ENCODE data around the gene ARL13A. TPM values are rescaled to one million over a fixed set of nuclear protein-coding genes. Genes with fewer than 3 reads are reported as not detected.
"Not testable (repeated sequence)": the region's sequence is repeated elsewhere in the genome, so short reads cannot be mapped to it uniquely, and the experiment has no call there.

Gene ARL13A
- total RNA-seq, 4 donors from 2014 or later: not detected

DNA sequence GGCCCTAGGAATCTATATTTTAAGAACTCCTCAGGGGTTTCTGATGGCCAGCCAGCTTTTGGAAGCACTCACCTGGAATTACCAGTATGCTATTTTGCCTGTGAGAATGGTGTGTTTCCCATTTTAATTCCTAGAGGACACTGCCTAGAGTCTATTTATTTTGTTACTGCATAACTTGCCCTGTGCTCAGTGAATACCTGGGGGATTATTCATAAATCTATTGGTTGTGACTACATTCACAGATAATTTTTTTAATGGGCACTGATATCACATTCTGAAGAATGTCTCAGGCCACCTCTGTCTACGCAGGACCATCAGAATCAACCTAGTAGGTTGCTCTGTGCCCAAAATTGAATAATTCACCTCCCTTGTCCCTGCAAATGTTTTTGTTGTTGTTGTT lies 6.7 kb downstream of the ARL13A start:
- Histone ChIP-seq H3K27me3 (no peaks in the 10 kb centered on the region), H3K4me1 (no peaks in the 10 kb centered on the region), H3K9me3 (no peaks in the 10 kb centered on the region), H3K27ac (no peak overlapping the region), H3K4me3 (no peak overlapping the region), H3K36me3 (no peaks in the 10 kb centered on the region)
- intact Hi-C loops (cut with DNase I; ENCODE audit: low total_unique reads) (no loop called here), in situ Hi-C loops (cut with MboI; ENCODE audit: low pct_ligation_motif_present in 1 of 4, low pct_unique_long_range_greater_than_20kb in 1 of 4, low sequenced_read_pairs in 3 of 4) (no loop called here)
- TF ChIP-seq POLR2AphosphoS5 (IDR thresholded peaks at IDR 0.05) (no peak), POLR2A (IDR thresholded peaks at IDR 0.05) (no peak), EP300 (IDR thresholded peaks at IDR 0.05; ENCODE audit: low read depth) (no peak)
- TF ChIP-seq, protein P1, sequence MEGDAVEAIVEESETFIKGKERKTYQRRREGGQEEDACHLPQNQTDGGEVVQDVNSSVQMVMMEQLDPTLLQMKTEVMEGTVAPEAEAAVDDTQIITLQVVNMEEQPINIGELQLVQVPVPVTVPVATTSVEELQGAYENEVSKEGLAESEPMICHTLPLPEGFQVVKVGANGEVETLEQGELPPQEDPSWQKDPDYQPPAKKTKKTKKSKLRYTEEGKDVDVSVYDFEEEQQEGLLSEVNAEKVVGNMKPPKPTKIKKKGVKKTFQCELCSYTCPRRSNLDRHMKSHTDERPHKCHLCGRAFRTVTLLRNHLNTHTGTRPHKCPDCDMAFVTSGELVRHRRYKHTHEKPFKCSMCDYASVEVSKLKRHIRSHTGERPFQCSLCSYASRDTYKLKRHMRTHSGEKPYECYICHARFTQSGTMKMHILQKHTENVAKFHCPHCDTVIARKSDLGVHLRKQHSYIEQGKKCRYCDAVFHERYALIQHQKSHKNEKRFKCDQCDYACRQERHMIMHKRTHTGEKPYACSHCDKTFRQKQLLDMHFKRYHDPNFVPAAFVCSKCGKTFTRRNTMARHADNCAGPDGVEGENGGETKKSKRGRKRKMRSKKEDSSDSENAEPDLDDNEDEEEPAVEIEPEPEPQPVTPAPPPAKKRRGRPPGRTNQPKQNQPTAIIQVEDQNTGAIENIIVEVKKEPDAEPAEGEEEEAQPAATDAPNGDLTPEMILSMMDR (IDR thresholded peaks at IDR 0.05): no peak
- DNase-seq: no peak
- 92% methylated on average over 1 of the region's 1 CpG; no CpG with 5 or more reads in 1 of the 2 donors for WGBS, 2 donors (ENCODE audit: low coverage in 1 of 2)

- intact Hi-C loops (cut with DNase I; ENCODE audit: low total_unique reads) (no loop called here), in situ Hi-C loops (cut with MboI; ENCODE audit: low pct_ligation_motif_present in 1 of 4, low pct_unique_long_range_greater_than_20kb in 1 of 4, low sequenced_read_pairs in 3 of 4) (no loop called here)
- no peaks in the 10 kb centered on the region for H3K27me3 ChIP-seq
- H3K4me1 ChIP-seq: no peaks in the 10 kb centered on the region
- 81% methylated on average over 3 of the region's 3 CpGs; no CpG with 5 or more reads in 1 of the 2 donors for WGBS, 2 donors (ENCODE audit: low coverage in 1 of 2)
- DNase-seq: no peak
- no peak for TF ChIP-seq POLR2A (IDR thresholded peaks at IDR 0.05)
- TF ChIP-seq POLR2AphosphoS5 (IDR thresholded peaks at IDR 0.05): no peak
- TF ChIP-seq, protein P1 (IDR thresholded peaks at IDR 0.05): no peak
- no peak for TF ChIP-seq EP300 (IDR thresholded peaks at IDR 0.05; ENCODE audit: low read depth)
- no peaks in the 10 kb centered on the region for H3K36me3 ChIP-seq
- H3K4me3 ChIP-seq: no peak overlapping the region
- no peaks in the 10 kb centered on the region for H3K9me3 ChIP-seq
- no peak overlapping the region for H3K27ac ChIP-seq
Observed at GRCh38 chrX:100979881-100980607, 10.5 kb downstream of the ARL13A start.

DNA sequence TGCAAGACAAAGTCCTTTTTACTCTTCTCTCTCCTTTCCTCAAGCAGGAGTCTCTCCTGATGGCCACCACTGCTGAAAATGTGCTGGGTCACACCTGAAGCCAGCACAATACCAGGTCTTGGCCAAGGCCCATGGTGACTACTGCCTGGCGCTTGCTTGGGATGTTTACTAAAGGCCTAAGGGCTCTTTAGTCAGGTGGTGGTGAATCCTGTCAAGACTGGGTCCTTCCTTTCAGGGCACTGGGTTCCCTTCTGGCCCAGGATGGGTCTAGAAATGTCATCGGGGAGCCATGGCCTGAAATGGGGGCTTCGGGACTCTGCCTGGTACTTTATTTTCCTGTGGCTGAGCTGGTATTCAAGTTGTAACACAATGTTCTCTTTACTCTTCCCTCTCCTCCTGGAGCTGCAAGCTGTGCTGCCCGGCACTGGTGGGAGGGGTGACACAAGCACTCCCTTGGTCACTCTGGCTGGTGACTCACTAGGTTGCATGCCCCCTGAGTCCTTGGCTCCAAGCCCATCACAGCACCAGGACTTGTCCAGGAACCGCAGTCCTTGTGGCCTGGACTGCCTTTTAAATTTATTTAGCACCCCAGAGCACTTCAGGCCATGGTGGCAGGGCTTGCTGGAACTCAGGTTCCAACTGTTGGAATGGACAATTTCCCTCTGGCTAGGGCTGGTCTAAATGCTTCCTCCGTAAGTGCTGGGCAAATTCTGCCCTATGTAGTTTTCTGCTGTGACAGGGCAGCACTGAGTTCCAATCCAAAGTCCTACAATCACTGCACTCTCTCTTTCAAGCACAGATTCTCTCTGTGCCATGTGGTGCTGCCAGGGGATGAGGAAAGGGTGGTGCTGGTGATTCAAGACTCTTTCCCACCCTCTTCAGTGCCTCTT lies 11.3 kb downstream of the ARL13A start:
- H3K36me3 ChIP-seq: no peaks in the 10 kb centered on the region
- intact Hi-C loops (cut with DNase I; ENCODE audit: low total_unique reads) (no loop called here), in situ Hi-C loops (cut with MboI; ENCODE audit: low pct_ligation_motif_present in 1 of 4, low pct_unique_long_range_greater_than_20kb in 1 of 4, low sequenced_read_pairs in 3 of 4) (no loop called here)
- no peak overlapping the region for H3K4me3 ChIP-seq
- 86% methylated on average over 6 of the region's 6 CpGs; no CpG with 5 or more reads in 1 of the 2 donors for WGBS, 2 donors (ENCODE audit: low coverage in 1 of 2)
- H3K27ac ChIP-seq: no peak overlapping the region
- TF ChIP-seq, protein P1 (IDR thresholded peaks at IDR 0.05): no peak
- TF ChIP-seq POLR2AphosphoS5 (IDR thresholded peaks at IDR 0.05) (no peak), POLR2A (IDR thresholded peaks at IDR 0.05) (no peak), EP300 (IDR thresholded peaks at IDR 0.05; ENCODE audit: low read depth) (no peak)
- no peaks in the 10 kb centered on the region for H3K27me3 ChIP-seq
- H3K9me3 ChIP-seq: no peaks in the 10 kb centered on the region
- H3K4me1 ChIP-seq: no peaks in the 10 kb centered on the region
- no peak for DNase-seq

GRCh38 chrX:100981498-100981845 lies 12.0 kb downstream of the ARL13A start:
- H3K4me1 ChIP-seq; H3K27ac ChIP-seq; H3K36me3 ChIP-seq; DNase-seq; in situ Hi-C loops (cut with MboI; ENCODE audit: low pct_ligation_motif_present in 1 of 4, low pct_unique_long_range_greater_than_20kb in 1 of 4, low sequenced_read_pairs in 3 of 4); intact Hi-C loops (cut with DNase I; ENCODE audit: low total_unique reads); H3K4me3 ChIP-seq; H3K9me3 ChIP-seq; H3K27me3 ChIP-seq: not testable (repeated sequence)
- WGBS, 2 donors (ENCODE audit: low coverage in 1 of 2): 80% methylated on average over 1 of the region's 1 CpG; no CpG with 5 or more reads in 1 of the 2 donors

Measured in transverse colon (tissue), 4 donors.